ENCODE data around the gene C3. TPM values are rescaled to one million over a fixed set of nuclear protein-coding genes. Genes with fewer than 3 reads are reported as not detected.

Gene C3
- total RNA-seq, 3 donors from 2014 or later = 42.2 to 473 (median 261) TPM

DNA sequence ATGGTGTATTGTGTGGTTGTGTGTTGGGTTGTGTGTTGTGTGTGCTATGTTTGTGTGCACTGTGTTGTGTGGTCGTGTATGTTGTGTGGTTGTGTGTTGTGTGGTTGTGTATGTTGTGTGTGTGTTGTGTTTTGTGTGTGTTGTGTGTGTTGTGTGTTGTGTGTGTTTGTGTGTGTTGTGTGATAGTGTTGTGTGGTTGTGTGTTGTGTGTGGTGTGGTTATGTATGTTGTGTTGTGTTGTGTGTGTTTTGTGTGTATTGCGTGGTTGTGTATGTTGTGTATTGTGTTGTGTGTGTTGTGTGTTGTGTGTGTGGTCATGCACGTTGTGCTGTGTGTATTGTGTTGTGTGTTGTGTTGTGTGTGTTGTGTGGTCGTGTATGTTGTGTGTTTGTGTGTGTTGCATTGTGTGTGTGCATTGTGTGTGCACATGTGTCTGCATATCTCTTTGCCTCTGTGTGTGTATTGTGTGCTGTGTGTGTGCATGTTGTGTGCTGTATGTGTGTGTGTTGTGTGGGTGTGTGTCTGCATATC is 2.9 kb downstream of the C3 start:
- intact Hi-C loops (cut with DNase I, micrococcal nuclease) = no loop called here
- TF ChIP-seq, protein P1, sequence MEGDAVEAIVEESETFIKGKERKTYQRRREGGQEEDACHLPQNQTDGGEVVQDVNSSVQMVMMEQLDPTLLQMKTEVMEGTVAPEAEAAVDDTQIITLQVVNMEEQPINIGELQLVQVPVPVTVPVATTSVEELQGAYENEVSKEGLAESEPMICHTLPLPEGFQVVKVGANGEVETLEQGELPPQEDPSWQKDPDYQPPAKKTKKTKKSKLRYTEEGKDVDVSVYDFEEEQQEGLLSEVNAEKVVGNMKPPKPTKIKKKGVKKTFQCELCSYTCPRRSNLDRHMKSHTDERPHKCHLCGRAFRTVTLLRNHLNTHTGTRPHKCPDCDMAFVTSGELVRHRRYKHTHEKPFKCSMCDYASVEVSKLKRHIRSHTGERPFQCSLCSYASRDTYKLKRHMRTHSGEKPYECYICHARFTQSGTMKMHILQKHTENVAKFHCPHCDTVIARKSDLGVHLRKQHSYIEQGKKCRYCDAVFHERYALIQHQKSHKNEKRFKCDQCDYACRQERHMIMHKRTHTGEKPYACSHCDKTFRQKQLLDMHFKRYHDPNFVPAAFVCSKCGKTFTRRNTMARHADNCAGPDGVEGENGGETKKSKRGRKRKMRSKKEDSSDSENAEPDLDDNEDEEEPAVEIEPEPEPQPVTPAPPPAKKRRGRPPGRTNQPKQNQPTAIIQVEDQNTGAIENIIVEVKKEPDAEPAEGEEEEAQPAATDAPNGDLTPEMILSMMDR (IDR thresholded peaks at IDR 0.05) = no peak
- no peaks in the 10 kb centered on the region for H3K9me3 ChIP-seq

GRCh38 chr19:6717036-6717435 is 3.4 kb downstream of the C3 start:
- DNase-seq (peak in 1 of 3 donors; percentile 26), ATAC-seq (no peak)
- TF ChIP-seq, protein P1 (IDR thresholded peaks at IDR 0.05) = no peak
- H3K9me3 ChIP-seq = no peaks in the 10 kb centered on the region
- intact Hi-C loops (cut with DNase I, micrococcal nuclease) = no loop called here
- H3K36me3 ChIP-seq (ENCODE audit: low read depth) = no peaks in the 10 kb centered on the region
- no peak overlapping the region for H3K4me3 ChIP-seq
- no peaks in the 10 kb centered on the region for H3K4me1 ChIP-seq (ENCODE audit: low read depth)

More for the DNA sequence above, 2.9 kb downstream of the C3 start:
- no peaks in the 10 kb centered on the region for H3K4me1 ChIP-seq (ENCODE audit: low read depth)
- no peak for ATAC-seq
- DNase-seq = no peak
- no peaks in the 10 kb centered on the region for H3K36me3 ChIP-seq (ENCODE audit: low read depth)
- no peak overlapping the region for H3K4me3 ChIP-seq

GRCh38 chr19:6716610-6716970 is 3.9 kb downstream of the C3 start:
- no peaks in the 10 kb centered on the region for H3K36me3 ChIP-seq (ENCODE audit: low read depth)
- no peaks in the 10 kb centered on the region for H3K9me3 ChIP-seq
- no peak for ATAC-seq
- TF ChIP-seq, protein P1 (IDR thresholded peaks at IDR 0.05) = no peak
- no peak overlapping the region for H3K4me3 ChIP-seq
- intact Hi-C loops (cut with DNase I, micrococcal nuclease) = no loop called here
- DNase-seq = no peak
- H3K4me1 ChIP-seq (ENCODE audit: low read depth) = no peaks in the 10 kb centered on the region

GRCh38 chr19:6714749-6715555 is 5.5 kb downstream of the C3 start:
- Histone ChIP-seq H3K9me3 (no peaks in the 10 kb centered on the region), H3K36me3 (ENCODE audit: low read depth) (no peaks in the 10 kb centered on the region), H3K4me1 (ENCODE audit: low read depth) (no peaks in the 10 kb centered on the region), H3K4me3 (no peak overlapping the region)
- intact Hi-C loops (cut with DNase I, micrococcal nuclease) = no loop called here
- TF ChIP-seq, protein P1 (IDR thresholded peaks at IDR 0.05) = no peak
- DNase-seq (peak in 1 of 3 donors; percentile 11), ATAC-seq (no peak)

DNA sequence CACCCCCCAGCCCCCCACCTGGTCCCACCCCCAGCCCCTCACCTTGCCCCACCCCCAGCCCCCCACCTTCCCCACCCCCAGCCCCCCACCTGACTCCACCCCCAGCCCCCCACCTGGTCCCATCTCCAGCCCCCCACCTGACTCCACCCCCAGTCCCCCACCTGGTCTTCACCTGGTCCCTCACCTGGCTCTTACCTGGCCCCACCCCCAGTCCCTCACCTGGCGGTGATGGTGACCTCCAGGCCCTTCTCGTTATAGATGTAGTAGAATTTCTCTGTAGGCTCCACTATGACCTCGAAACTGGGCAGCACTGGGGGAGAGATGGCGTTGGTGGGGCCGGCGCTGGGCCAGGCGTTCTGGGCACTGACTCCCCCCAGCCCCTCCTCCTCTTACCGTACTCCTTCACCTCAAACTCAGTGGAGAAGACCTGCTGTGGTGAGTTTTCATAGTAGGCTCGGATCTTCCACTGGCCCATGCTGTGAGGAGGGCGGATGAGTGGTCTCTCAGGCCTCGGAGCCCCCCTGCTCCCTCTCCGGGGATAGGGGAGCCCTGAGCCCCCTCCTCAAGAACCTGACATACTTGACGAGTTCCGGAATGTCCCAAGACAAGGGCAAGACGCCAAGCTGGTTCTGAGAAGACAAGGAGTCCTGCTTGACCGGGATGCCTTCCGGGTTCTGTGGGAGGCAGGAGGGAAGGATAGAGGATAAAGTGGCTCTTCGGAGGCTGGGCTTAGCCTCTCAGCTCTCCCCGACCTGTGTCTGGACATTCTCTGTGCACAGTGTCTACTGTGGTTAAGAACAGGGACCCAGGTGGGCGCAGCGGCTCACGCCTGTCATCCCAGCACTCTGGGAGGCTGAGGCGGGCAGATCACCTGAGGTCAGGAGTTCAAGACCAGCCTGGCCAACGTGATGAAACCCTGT is 6.4 kb downstream of the C3 start:
- no peaks in the 10 kb centered on the region for H3K36me3 ChIP-seq (ENCODE audit: low read depth)
- DNase-seq (peak in 1 of 3 donors; percentile 36), ATAC-seq (no peak)
- no peak overlapping the region for H3K4me3 ChIP-seq
- intact Hi-C loops (cut with DNase I, micrococcal nuclease) = no loop called here
- TF ChIP-seq, protein P1 (IDR thresholded peaks at IDR 0.05) = no peak
- no peaks in the 10 kb centered on the region for H3K4me1 ChIP-seq (ENCODE audit: low read depth)
- H3K9me3 ChIP-seq = no peaks in the 10 kb centered on the region
